GM12878 (cell line): ENCODE results near the gene ACTR5.

Experiments
- ATF7 ChIP-seq: fragments of 450-650 bp; IDR thresholded peaks from 2 replicates; pipeline ENCODE4 v1.6.1; 2016; ENCODE audit warnings: low read depth, mild to moderate bottlenecking
- CREM ChIP-seq: IDR thresholded peaks from 2 replicates; pipeline ENCODE4 v1.6.1; 2014; ENCODE audit warnings: antibody characterized with exemption, low read depth
- CTCF ChIP-seq, 3 experiments: IDR thresholded peaks in 2 of 3; conservative IDR thresholded peaks in 1 of 3; 2 replicates each; pipeline ENCODE4 v1.5.1; 2011; ENCODE audit warnings: low read depth in 3 of 3, low read length in 3 of 3, mild to moderate bottlenecking in 3 of 3, control low read depth in 2 of 3, moderate library complexity in 2 of 3, inconsistent platforms in 1 of 3, mixed read lengths in 1 of 3; ENCODE audit not compliant: control insufficient read depth in 2 of 3, insufficient read depth in 1 of 3; ENCODE audit errors: extremely low read depth in 1 of 3
- POLR2A ChIP-seq: IDR thresholded peaks from 2 replicates; pipeline ENCODE4 v1.6.1; 2011; ENCODE audit warnings: low read depth, mild to moderate bottlenecking, low read length
- RAD51 ChIP-seq: fragments of 450-650 bp; IDR thresholded peaks from 2 replicates; pipeline ENCODE4 v1.6.1; 2016; ENCODE audit warnings: moderate library complexity, mild to moderate bottlenecking, inconsistent platforms
- TCF7 ChIP-seq: IDR thresholded peaks from 2 replicates; pipeline ENCODE4 v1.6.1; 2014; ENCODE audit warnings: antibody characterized with exemption, borderline replicate concordance
- USF2 ChIP-seq: IDR thresholded peaks from 2 replicates; pipeline ENCODE4 v1.6.1; 2011; ENCODE audit warnings: low read depth, low read length, improper control_type of control experiment, borderline replicate concordance
- ZNF687 ChIP-seq: fragments of 450-650 bp; IDR thresholded peaks from 2 replicates; pipeline ENCODE4 v1.6.1; 2017; ENCODE audit warnings: mild to moderate bottlenecking, moderate library complexity

GRCh38 chr20:38812709-38813573 lies 64.7 kb downstream of the ACTR5 start:
- no peak for TF ChIP-seq ATF7
- no peak for TF ChIP-seq ZNF687
- no peak for TF ChIP-seq CTCF (IDR thresholded peaks at IDR 0.05 in 2 of 3, conservative IDR thresholded peaks at IDR 0.05 in 1 of 3; ENCODE audit: control insufficient read depth in 2 of 3, extremely low read depth in 1 of 3, insufficient read depth in 1 of 3, low read depth in 3 of 3, low read length in 3 of 3)
- TF ChIP-seq POLR2A = peak; percentile 31; the same call in 1 of the 2 replicates
- TF ChIP-seq RAD51 = no peak
- no peak for TF ChIP-seq TCF7
- TF ChIP-seq USF2 = no peak
- no peak for TF ChIP-seq CREM
